Bronchial epithelial cell (primary cell): Measurements from ENCODE around the gene PJA2. TPM values are rescaled to one million over a fixed set of nuclear protein-coding genes. Genes with fewer than 3 reads are reported as not detected.

Experiments used
- DNase-seq: peaks from one replicate; pipeline ENCODE4 v3.0.0-alpha.2; 2010; ENCODE audit warnings: low read depth
- FAIRE-seq: peaks from 2 replicates; lab custom pipeline; 2011; peaks lifted over from hg19 to GRCh38; lab: Jason Lieb, UNC
- H3K27me3 ChIP-seq: 2 replicates; pipeline ENCODE4 v1.5.1; 2011; ENCODE audit warnings: low read length; ENCODE audit not compliant: control insufficient read depth, insufficient read depth
- H3K36me3 ChIP-seq: 2 replicates; pipeline ENCODE4 v1.5.1; 2011; ENCODE audit warnings: low read length; ENCODE audit not compliant: control insufficient read depth, insufficient read depth
- H3K4me3 ChIP-seq: 2 replicates; pipeline ENCODE4 v1.5.1; 2011; ENCODE audit warnings: mild to moderate bottlenecking, low read depth, low read length, control low read depth
- total RNA-seq: library from RNA; depleted of rRNA; stranded (reverse); fragments of >200 nt; gene quantifications from 2 replicates; pipeline ENCODE4 v1.2.1, GENCODE V29; 2014
- TF ChIP-seq, protein P1 (sequence below): IDR thresholded peaks from 2 replicates; pipeline ENCODE4 v1.5.1; 2011; ENCODE audit warnings: mild to moderate bottlenecking, moderate library complexity, low read length, control low read depth, inconsistent platforms; ENCODE audit not compliant: insufficient read depth, severe bottlenecking

The PJA2 gene
- total RNA-seq, 1 donor from 2014 or later: 50.3 TPM

DNA sequence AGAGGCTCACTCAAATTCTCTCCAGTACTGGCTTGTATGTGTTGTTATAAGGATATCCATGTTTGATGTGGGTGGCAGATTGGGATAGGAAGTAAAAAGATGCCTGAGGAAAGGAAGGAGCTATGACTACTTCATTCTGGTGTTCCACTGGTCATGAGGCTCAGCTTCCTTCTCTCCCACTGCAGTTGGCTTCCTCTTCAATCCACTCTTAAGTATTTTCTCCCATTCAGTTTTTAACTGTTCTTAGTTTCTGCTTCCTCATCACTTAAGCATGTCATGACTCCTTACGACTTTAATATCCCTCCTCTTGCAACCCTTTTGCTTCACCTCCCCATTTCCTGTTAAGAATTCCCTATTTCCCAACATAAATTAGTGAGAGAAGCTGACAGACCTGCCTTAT, 81.1 kb downstream of the PJA2 start:
- Histone ChIP-seq H3K36me3 (no peaks in the 10 kb centered on the region), H3K27me3 (no peaks in the 10 kb centered on the region), H3K4me3 (no peak overlapping the region)
- TF ChIP-seq, protein P1, sequence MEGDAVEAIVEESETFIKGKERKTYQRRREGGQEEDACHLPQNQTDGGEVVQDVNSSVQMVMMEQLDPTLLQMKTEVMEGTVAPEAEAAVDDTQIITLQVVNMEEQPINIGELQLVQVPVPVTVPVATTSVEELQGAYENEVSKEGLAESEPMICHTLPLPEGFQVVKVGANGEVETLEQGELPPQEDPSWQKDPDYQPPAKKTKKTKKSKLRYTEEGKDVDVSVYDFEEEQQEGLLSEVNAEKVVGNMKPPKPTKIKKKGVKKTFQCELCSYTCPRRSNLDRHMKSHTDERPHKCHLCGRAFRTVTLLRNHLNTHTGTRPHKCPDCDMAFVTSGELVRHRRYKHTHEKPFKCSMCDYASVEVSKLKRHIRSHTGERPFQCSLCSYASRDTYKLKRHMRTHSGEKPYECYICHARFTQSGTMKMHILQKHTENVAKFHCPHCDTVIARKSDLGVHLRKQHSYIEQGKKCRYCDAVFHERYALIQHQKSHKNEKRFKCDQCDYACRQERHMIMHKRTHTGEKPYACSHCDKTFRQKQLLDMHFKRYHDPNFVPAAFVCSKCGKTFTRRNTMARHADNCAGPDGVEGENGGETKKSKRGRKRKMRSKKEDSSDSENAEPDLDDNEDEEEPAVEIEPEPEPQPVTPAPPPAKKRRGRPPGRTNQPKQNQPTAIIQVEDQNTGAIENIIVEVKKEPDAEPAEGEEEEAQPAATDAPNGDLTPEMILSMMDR: no peak
- FAIRE-seq: no peak
- peak; percentile 42 for DNase-seq

DNA sequence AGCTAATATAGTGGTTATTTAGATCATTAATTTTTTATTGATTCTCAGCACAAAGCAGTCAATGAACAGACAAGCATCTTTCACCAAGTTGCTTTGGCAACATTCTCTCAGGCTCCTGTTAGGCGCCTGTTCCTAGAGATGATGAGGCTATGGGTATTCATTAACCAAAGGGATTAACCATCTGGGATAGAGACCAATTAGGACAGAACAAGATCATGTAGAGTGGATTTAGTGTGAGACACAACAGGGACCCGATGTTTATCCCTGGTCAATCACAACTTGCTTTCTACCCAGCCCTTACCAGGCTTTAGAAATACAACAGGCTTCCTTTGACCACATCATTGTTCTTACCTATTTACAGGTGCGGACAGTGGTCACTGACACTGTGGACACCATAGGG, 82.2 kb downstream of the PJA2 start:
- H3K4me3 ChIP-seq: no peak overlapping the region
- FAIRE-seq (no peak), DNase-seq (no peak)
- H3K36me3 ChIP-seq: no peaks in the 10 kb centered on the region
- TF ChIP-seq, protein P1: no peak
- H3K27me3 ChIP-seq: no peaks in the 10 kb centered on the region

DNA sequence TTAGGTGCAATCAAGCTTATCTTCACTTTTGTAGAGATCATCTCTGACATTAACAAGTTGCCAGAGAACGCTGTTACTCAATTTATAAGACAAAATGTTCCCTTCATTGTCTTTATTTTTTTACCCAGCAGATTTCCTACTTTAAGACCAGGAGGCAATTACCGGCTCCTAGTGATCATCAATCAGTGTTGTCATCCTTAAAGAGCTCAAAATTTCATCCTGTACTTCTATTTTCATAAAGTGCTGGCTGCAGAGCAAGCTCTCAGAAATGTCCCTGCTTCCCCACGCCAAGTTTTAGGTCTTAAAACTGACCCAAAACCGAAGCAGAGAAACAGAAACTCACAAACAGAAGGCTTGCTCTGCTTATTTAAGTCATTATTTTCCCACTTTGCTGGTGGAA, 82.9 kb downstream of the PJA2 start:
- H3K27me3 ChIP-seq: no peaks in the 10 kb centered on the region
- FAIRE-seq: no peak
- H3K36me3 ChIP-seq: no peaks in the 10 kb centered on the region
- DNase-seq: no peak
- no peak overlapping the region for H3K4me3 ChIP-seq
- TF ChIP-seq, protein P1: no peak

DNA sequence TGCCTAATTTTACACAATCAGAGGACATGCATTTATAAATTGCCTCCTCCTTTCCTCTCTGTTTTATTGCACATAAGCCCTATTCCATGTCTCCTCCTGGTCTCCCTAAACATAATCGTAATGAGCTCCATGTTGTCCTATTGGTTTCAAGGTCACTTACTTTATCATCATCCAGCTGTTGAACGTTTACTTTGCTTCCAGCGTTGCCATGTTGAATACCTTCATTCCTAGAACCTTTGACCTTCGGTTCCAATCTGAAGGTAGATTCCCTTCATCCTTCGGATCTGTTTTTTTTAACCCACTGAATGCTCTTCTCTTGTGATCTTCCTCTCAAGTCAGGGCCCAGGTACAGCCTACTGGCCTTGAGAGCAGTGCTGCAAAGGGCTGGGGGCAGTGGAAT, 84.3 kb downstream of the PJA2 start:
- Histone ChIP-seq H3K36me3 (no peaks in the 10 kb centered on the region), H3K27me3 (no peaks in the 10 kb centered on the region), H3K4me3 (no peak overlapping the region)
- no peak for DNase-seq
- no peak for FAIRE-seq
- TF ChIP-seq, protein P1: no peak

DNA sequence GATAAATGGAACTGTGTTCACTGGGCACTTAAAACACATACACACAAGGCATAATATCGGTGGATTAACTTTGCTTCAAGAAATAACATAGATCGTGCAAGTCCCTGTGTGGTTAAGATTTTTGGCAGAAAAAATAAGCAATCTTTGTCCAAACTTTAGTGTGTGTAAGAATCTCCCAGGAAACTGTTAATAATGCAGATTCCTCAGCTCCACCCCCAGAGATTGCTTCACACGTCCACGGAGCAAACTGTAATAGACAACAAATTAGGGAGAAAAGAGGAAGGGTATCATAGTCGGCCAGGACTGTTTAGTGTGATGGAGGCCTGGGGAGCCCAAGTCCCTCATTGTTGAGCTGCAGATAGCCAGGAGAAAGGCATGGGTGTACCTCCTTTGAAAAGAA, 84.8 kb downstream of the PJA2 start:
- Histone ChIP-seq H3K36me3 (no peaks in the 10 kb centered on the region), H3K27me3 (no peaks in the 10 kb centered on the region), H3K4me3 (no peak overlapping the region)
- DNase-seq (no peak), FAIRE-seq (no peak)
- TF ChIP-seq, protein P1: no peak

DNA sequence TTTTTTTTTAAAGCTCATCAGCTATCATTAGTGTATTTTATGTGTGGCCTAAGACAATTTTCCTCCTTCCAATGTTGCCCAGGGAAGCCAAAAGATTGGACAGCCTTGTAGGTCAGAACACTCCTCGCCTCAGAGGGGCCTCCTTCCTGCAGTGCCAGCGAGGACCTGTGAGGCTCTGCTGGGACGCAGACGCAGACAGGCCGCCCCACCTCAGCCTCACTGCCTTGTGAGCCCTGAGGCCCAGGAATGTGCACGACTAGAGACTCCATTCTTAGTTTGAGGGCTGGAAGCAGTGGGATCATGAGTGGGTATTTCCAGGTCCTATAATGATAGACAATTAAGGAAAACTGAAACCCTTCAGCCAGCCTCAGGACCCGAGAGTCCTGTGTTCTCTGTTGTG, 85.4 kb downstream of the PJA2 start:
- TF ChIP-seq, protein P1: no peak
- no peak overlapping the region for H3K4me3 ChIP-seq

More for the DNA sequence above, 85.4 kb downstream of the PJA2 start:
- Histone ChIP-seq H3K27me3 (no peaks in the 10 kb centered on the region), H3K36me3 (no peaks in the 10 kb centered on the region)
- DNase-seq: no peak
- no peak for FAIRE-seq
